H1 (cell line): ENCODE results near the gene CDH22.

ENCODE experiments used
- BRCA1 ChIP-seq: IDR thresholded peaks from 2 replicates; pipeline ENCODE4 v1.6.1; 2012; ENCODE audit warnings: low read depth, low read length, improper control_type of control experiment
- CHD2 ChIP-seq: IDR thresholded peaks from 2 replicates; pipeline ENCODE4 v1.6.1; 2012; ENCODE audit warnings: low read length, improper control_type of control experiment
- CTCF ChIP-seq, 3 experiments: IDR thresholded peaks; 1 replicate in 2 of 3; 2 replicates in 1 of 3; pipeline versions ENCODE4 v1.5.1 to v1.6.1; 2011; ENCODE audit warnings: low read length in 3 of 3, mild to moderate bottlenecking in 3 of 3, inconsistent platforms in 2 of 3, low read depth in 1 of 3, moderate library complexity in 1 of 3; ENCODE audit not compliant: insufficient read depth in 1 of 3; ENCODE audit errors: control extremely low read depth in 1 of 3
- EGR1 ChIP-seq: IDR thresholded peaks from 2 replicates; pipeline ENCODE4 v1.6.1; 2011; ENCODE audit warnings: low read depth, low read length, borderline replicate concordance
- EP300 ChIP-seq, 2 experiments: IDR thresholded peaks; 1 replicate in 1 of 2; 2 replicates in 1 of 2; pipeline ENCODE4 v1.6.1; 2011 to 2012; ENCODE audit warnings: low read depth in 2 of 2, low read length in 2 of 2, mild to moderate bottlenecking in 2 of 2, borderline replicate concordance in 1 of 2, inconsistent platforms in 1 of 2, moderate library complexity in 1 of 2
- EZH2 ChIP-seq: fragments of 200-600 bp; sonication (generic); IDR thresholded peaks from 2 replicates; pipeline ENCODE4 v1.7.1; 2012; ENCODE audit warnings: low read depth, mild to moderate bottlenecking, moderate library complexity, low read length, inconsistent platforms; ENCODE audit not compliant: severe bottlenecking
- NRF1 ChIP-seq: IDR thresholded peaks from 2 replicates; pipeline ENCODE4 v1.6.1; 2011; ENCODE audit warnings: mild to moderate bottlenecking, low read depth, low read length, improper control_type of control experiment
- POLR2A ChIP-seq, 2 experiments: IDR thresholded peaks; 1 replicate in 1 of 2; 2 replicates in 1 of 2; pipeline ENCODE4 v1.6.1; 2011; ENCODE audit warnings: low read depth in 2 of 2, low read length in 2 of 2, mild to moderate bottlenecking in 2 of 2; ENCODE audit errors: control extremely low read depth in 1 of 2
- POLR2AphosphoS5 ChIP-seq: IDR thresholded peaks from 2 replicates; pipeline ENCODE4 v1.6.1; 2011; ENCODE audit warnings: low read depth, low read length
- RNF2 ChIP-seq: fragments of 200-900, 300-1000 bp; sonication (generic); IDR thresholded peaks from 2 replicates; pipeline ENCODE4 v1.7.1; 2016; ENCODE audit warnings: borderline replicate concordance, low read depth, mild to moderate bottlenecking, antibody characterized with exemption, low read length; ENCODE audit not compliant: poor library complexity, severe bottlenecking; ENCODE audit errors: missing control alignments
- SP1 ChIP-seq: IDR thresholded peaks from 2 replicates; pipeline ENCODE4 v1.6.1; 2011; ENCODE audit warnings: low read depth, low read length
- YY1 ChIP-seq: IDR thresholded peaks from 2 replicates; pipeline ENCODE4 v1.6.1; 2011; ENCODE audit warnings: low read depth, mild to moderate bottlenecking, low read length
- ZNF274 ChIP-seq: IDR thresholded peaks from 2 replicates; pipeline ENCODE4 v1.7.0; 2012; ENCODE audit warnings: low read length, borderline replicate concordance; ENCODE audit errors: extremely low read depth
- TF ChIP-seq, protein P1 (sequence below): IDR thresholded peaks from 2 replicates; pipeline ENCODE4 v1.6.1; 2012; ENCODE audit warnings: inconsistent platforms

- TF ChIP-seq EGR1 (no peak), SP1 (no peak), CHD2 (no peak), EP300 (IDR thresholded peaks at IDR 0.05; ENCODE audit: borderline replicate concordance in 1 of 2, low read depth in 2 of 2, low read length in 2 of 2) (no peak), POLR2A (IDR thresholded peaks at IDR 0.05; ENCODE audit: control extremely low read depth in 1 of 2, low read depth in 2 of 2, low read length in 2 of 2) (no peak), RNF2 (no peak), CTCF (IDR thresholded peaks at IDR 0.05; ENCODE audit: control extremely low read depth in 1 of 3, insufficient read depth in 1 of 3, low read depth in 1 of 3, low read length in 3 of 3) (no peak), EZH2 (no peak), POLR2AphosphoS5 (no peak), ZNF274 (no peak), NRF1 (no peak), YY1 (no peak), BRCA1 (no peak)
- TF ChIP-seq, protein P1, sequence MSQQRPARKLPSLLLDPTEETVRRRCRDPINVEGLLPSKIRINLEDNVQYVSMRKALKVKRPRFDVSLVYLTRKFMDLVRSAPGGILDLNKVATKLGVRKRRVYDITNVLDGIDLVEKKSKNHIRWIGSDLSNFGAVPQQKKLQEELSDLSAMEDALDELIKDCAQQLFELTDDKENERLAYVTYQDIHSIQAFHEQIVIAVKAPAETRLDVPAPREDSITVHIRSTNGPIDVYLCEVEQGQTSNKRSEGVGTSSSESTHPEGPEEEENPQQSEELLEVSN, result no peak
These were observed 78.2 kb downstream of the CDH22 start for GRCh38 chr20:46230106-46230491.
